IPS-NIHi11 (cell line): ENCODE data around the gene COX6A2.
"Not testable (repeated sequence)": the region's sequence is repeated elsewhere in the genome, so short reads cannot be mapped to it uniquely, and the experiment has no call there.

ENCODE experiments used
- DNase-seq: peaks from one replicate; pipeline ENCODE4 v3.0.0; 2012; ENCODE audit warnings: mixed read lengths, low spot score

The COX6A2 gene

GRCh38 chr16:31461921-31462804 lies 34.0 kb upstream of the COX6A2 start:
- no peak for DNase-seq

DNA sequence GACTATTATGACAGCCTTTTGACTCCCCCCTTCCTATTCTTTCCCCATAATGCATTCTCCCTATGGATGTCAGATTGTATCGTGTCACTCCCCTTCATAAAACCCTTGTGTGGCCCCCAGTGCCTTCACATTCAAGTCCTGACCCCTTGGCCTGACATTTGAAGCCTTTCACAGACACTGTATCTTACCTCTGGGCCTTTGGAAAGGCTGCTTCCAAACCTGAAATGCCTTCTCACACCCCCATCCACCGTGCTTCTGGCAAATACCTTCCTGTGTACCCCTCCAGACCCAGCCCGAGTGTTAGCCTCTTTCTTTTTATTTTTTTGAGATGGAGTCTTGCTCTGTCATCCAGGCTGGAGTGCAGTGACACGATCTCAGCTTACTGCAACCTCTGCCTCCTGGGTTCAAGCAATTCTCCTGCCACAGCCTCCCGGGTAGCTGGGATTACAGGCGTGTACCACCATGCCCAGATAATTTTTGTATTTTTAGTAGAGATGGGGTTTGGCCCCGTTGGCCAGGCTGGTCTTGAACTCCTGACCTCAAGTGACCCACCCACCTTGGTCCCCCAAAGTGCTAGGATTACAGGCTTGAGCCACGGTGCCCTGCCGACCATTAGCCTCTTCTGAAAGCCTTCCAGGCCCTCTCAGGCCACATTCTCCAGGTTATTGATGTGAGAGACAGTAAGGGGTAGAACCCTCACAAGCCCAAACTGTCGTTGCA lies 33.2 kb upstream of the COX6A2 start:
- no peak for DNase-seq

GRCh38 chr16:31460582-31461002 lies 32.4 kb upstream of the COX6A2 start:
- DNase-seq = no peak

- DNase-seq = peak; percentile 91
Observed at GRCh38 chr16:31459687-31460581, 31.8 kb upstream of the COX6A2 start.

- peak; percentile 88 for DNase-seq
Observed at GRCh38 chr16:31458844-31459686, 30.9 kb upstream of the COX6A2 start, which contains the start of gene ARMC5. ARMC5 (plus strand) TSS chr16:31459501; CDS start chr16:31459525, 24 bp downstream.

DNA sequence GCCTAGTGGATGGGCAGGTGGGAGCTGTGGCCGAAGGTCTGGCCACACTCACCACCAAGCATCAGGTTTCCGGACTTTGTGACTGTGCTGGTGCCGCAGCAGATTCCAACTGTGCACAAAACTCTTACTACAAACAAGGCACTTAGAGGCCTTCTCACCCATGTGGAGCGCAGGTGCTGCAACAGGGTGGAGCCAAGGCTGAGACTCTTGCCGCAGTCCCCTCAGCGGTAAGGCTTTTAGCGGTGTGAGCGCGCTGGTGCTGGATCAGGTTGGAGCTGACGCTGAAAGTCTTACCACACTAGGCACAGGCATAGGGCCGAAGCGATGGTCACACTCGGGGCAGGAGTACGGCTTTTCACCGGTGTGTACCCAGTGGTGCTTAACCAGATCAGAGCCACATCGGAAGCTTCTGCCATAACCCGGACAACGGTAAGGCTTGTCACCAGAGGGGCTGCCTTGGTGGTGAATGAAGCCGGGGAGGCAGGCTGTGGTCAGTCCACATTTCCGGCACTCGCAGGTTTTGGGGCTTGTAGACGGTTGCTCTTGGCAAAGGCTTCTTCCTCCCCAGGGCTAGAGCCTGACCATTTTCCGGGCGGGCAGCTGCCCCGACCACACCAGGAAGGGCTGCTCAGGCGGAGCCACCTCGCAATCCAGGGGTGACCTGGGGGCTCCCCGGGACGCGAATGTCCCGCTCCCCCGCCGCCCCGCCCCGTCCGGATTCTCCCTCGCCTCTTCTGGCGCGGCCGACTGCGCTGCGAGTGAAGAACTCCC lies 30.1 kb upstream of the COX6A2 start:
- DNase-seq = no peak

DNA sequence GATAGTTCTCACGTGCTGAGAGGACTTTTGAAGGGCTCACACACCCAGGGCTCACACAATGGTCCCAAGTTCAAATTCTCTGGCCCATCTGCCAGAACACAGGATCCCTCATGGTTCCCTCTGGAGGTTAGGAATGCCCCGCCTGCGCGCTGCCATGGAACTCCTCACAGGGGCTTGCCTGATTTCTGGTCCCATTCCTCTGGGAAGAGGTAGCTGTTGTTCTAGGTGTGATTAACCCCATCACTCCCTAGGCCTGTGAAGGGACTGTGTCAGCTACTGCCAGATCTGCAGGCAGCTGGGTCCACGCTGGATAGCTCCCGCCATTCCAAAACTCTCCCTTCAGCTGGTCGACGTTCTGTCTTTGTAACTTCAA lies 28.8 kb upstream of the COX6A2 start:
- DNase-seq = no peak

- no peak for DNase-seq
Observed at GRCh38 chr16:31455601-31456314, 27.6 kb upstream of the COX6A2 start.

DNA sequence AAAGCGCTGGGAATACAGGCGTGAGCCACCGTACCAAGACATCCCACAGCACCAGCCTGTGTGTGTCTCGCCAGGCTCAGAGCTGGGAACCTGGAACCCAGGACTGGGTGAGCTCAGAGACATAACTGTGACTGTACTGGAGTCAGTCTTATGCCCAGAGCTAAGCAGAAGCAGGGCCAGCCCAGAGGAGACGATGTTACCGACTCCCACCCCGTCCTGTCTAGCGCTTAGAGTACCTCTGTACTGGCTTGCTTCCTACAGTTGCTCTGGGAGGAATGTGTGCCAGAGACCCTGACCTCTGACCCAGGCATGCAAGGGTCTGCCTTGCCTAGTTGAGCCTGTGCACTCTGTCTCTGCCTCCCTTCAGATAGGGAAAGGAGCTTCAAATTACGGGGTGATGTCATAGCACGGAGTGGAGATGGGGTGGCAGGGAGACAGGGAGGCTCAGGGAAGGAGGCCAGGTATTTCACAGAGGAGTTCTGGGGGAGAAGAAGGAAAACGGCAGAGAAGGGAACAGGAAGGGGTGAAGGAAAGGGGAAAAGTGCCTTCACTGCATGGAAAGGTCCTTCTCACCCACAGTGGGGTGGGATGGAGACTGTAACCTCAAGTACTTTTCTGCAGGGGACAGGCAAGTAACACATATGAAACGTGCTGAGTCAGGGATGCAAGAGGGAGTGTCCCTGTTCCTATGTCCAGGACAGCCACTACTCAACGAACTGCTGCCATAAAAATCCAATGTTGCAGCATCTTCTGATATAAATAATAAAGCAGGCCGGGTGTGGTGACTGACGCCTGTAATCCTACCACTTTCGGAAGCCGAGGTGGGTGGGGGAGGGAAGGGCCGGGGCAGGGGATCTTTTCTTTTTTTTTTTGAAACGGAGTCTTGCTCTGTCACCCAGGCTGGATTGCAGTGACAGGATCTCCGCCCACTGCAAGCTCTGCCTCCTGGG lies 25.4 kb upstream of the COX6A2 start:
- DNase-seq = no peak

- DNase-seq = no peak
Observed at GRCh38 chr16:31452631-31453106, 24.5 kb upstream of the COX6A2 start.

DNA sequence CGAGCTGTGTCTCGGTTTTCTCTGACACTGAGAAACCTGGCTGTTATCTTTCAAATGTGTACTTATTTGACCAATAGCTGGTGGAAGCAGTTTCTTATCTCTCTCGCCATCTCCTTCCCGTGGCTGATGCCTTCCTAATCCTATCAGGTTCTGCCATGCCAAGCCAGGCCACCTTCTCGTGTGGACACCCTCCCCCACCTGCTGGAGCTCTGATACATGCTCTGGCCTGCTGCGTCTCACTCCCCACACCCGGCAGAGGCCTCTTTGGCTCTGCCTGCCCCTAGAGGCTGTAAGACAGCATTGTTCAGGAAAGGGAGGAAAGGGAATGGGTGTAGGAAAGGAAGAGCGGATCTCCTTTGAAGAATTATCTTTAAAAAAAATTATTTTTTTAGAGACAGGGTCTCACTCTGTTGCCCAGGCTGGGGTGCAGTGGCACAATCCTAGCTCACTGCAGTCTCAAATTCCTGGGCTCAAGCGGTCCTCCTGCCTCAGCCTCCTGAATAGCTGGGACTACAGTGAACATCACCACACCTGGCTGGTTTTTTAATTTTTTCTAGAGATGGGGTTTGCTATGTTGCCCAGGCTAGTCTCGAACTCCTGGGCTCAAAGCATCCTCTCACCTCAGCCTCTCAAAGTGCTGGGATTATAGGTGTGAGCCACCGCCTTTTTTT lies 23.7 kb upstream of the COX6A2 start:
- peak; percentile 64 for DNase-seq

- no peak for DNase-seq
Observed at GRCh38 chr16:31451201-31451600, 23.0 kb upstream of the COX6A2 start.

DNA sequence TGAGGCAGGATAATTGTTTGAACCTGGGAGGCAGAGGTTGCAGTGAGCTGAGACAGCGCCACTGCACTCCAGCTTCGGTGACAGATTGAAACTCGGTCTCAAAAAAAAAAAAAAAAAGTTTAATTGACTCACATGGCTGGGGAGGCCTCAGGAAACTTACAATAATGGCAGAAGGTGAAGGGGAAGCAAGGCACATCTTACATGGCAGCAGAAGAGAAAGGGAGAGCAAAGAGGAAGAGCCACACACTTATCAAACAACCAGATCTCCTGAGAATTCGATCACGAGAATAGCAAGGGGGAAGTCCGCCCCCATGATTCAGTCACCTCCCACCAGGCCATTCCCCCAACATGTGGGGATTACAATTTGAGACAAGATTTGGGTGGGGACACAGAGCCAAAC lies 17.8 kb upstream of the COX6A2 start:
- not testable (repeated sequence) for DNase-seq

GRCh38 chr16:31441956-31442355 lies 13.8 kb upstream of the COX6A2 start:
- no peak for DNase-seq

GRCh38 chr16:31440516-31441184 lies 12.5 kb upstream of the COX6A2 start:
- DNase-seq = no peak

- DNase-seq = no peak
Observed at GRCh38 chr16:31439519-31439918, 11.4 kb upstream of the COX6A2 start.

DNA sequence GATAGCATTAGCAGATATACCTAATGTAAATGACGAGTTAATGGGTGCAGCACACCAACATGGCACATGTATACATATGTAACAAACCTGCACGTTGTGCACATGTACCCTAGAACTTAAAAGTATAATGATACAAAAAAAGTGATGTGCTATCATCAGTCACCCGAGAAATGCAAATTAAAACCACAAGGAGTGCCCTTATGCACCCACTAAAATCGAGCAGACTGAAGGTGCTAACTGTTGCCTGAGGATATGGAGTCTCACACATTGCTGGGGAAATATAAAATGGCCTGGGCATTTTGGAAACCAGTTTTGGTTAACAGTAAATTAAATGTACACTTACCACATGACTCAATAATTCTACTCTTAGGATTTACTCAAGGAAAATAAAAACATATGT lies 10.9 kb upstream of the COX6A2 start:
- DNase-seq = not testable (repeated sequence)
